Measurements from ENCODE around the gene AKT2. TPM values are rescaled to one million over a fixed set of nuclear protein-coding genes. Genes with fewer than 3 reads are reported as not detected.

Gene AKT2
- total RNA-seq, 1 experiment from 2014 or later = 150 TPM

GRCh38 chr19:40265055-40265762 lies 19.9 kb downstream of the AKT2 start:
- Histone ChIP-seq H3K27ac (ENCODE audit: insufficient read length, low read depth, low read length) (no peak overlapping the region), H3K18ac (ENCODE audit: insufficient read length, low read depth, low read length) (no peak overlapping the region), H4K91ac (ENCODE audit: insufficient read length, low read depth, low read length) (no peak overlapping the region), H2BK20ac (ENCODE audit: low read depth, low read length, poor library complexity, severe bottlenecking) (no peak overlapping the region), H3K4me2 (ENCODE audit: insufficient read depth, insufficient read length, low read length) (no peak overlapping the region), H3K23me2 (ENCODE audit: insufficient read length, low read depth, low read length, poor library complexity, severe bottlenecking) (no peaks in the 10 kb centered on the region), H3K9me3 (ENCODE audit: control insufficient read depth, low read depth, low read length) (no peaks in the 10 kb centered on the region), H3K4ac (ENCODE audit: low read depth, low read length) (no peak overlapping the region), H3K9ac (ENCODE audit: extremely low read depth, insufficient read length, low read length) (no peak overlapping the region), H4K5ac (ENCODE audit: insufficient read length, low read depth, low read length) (no peak overlapping the region), H3K4me1 (ENCODE audit: insufficient read depth, low read length) (no peaks in the 10 kb centered on the region), H3K14ac (ENCODE audit: insufficient read depth, low read length) (no peak overlapping the region), H3K23ac (ENCODE audit: insufficient read length, low read depth, low read length) (no peak overlapping the region), H2BK5ac (ENCODE audit: insufficient read length, low read length) (no peak overlapping the region), H4K8ac (replicated peaks; ENCODE audit: insufficient read length, low read depth, low read length) (no peak overlapping the region), H3K79me2 (ENCODE audit: insufficient read depth, low read length) (no peaks in the 10 kb centered on the region), H3T11ph (ENCODE audit: low read length) (no peak overlapping the region), H2BK12ac (ENCODE audit: insufficient read length, low read depth, low read length) (no peak overlapping the region), H3K27me3 (ENCODE audit: insufficient read depth, low read length) (no peaks in the 10 kb centered on the region), H3K56ac (ENCODE audit: insufficient read length, low read depth, low read length) (no peak overlapping the region), H3K79me1 (ENCODE audit: insufficient read depth, low read depth, low read length, poor library complexity, severe bottlenecking) (no peaks in the 10 kb centered on the region), H2AK5ac (ENCODE audit: insufficient read length, low read length) (no peak overlapping the region), H2BK15ac (ENCODE audit: low read depth, low read length) (no peak overlapping the region), H2AFZ (ENCODE audit: low read length) (no peak overlapping the region), H2BK120ac (ENCODE audit: low read depth, low read length, poor library complexity, severe bottlenecking) (no peak overlapping the region), H4K20me1 (ENCODE audit: control insufficient read depth, insufficient read depth, insufficient read length) (peaks cover 2% of the 10 kb centered on the region)
- no peak overlapping the region for H3K4me3 Mint-ChIP-seq
- no peaks in the 10 kb centered on the region; the same call in 1 of the 2 replicates for H3K27me3 Mint-ChIP-seq (ENCODE audit: low read depth)
- H3K4me1 Mint-ChIP-seq = peaks cover 29 to 34% of the 10 kb centered on the region in 2 experiments
- peak overlapping the region in 2 of 3 experiments; percentile 12 to 82; a peak in 3 of 7 replicates for H3K27ac Mint-ChIP-seq
- no peaks in the 10 kb centered on the region for H3K9me3 Mint-ChIP-seq
- WGBS (ENCODE audit: extremely low coverage, insufficient read length, low lambda C conversion rate) = no CpG with 5 or more reads among the region's 22 CpGs
- no peak for DNase-seq
- H3K36me3 Mint-ChIP-seq (ENCODE audit: insufficient read depth in 1 of 3, low read depth in 3 of 3) = peaks cover 18 to 39% (median 36%) of the 10 kb centered on the region in 3 experiments
- TF ChIP-seq CTCF (conservative IDR thresholded peaks at IDR 0.05) = no peak
